Measurements from ENCODE around the gene LDHD. TPM values are rescaled to one million over a fixed set of nuclear protein-coding genes. Genes with fewer than 3 reads are reported as not detected.
"Not testable (repeated sequence)": the region's sequence is repeated elsewhere in the genome, so short reads cannot be mapped to it uniquely, and the experiment has no call there.

Gene LDHD
- total RNA-seq, 1 donor from 2014 or later: 1.2 TPM

GRCh38 chr16:75138233-75138632, 21.7 kb upstream of the LDHD start:
- H3K27ac Mint-ChIP-seq (ENCODE audit: unreplicated experiment): no peak overlapping the region
- TF ChIP-seq CTCF (IDR thresholded peaks at IDR 0.05): no peak
- DNase-seq (ENCODE audit: extremely low spot score, unreplicated experiment): no peak
- peaks cover 7% of the 10 kb centered on the region for H3K4me1 Mint-ChIP-seq (ENCODE audit: unreplicated experiment)
- H3K36me3 Mint-ChIP-seq (ENCODE audit: unreplicated experiment): no peaks in the 10 kb centered on the region
- no peaks in the 10 kb centered on the region for H3K9me3 Mint-ChIP-seq (ENCODE audit: unreplicated experiment)
- peaks cover 3% of the 10 kb centered on the region for H3K27me3 Mint-ChIP-seq (ENCODE audit: unreplicated experiment)
- no peak overlapping the region for H3K4me3 Mint-ChIP-seq (ENCODE audit: unreplicated experiment)

- Mint-ChIP-seq H3K36me3 (ENCODE audit: unreplicated experiment) (no peaks in the 10 kb centered on the region), H3K27me3 (ENCODE audit: unreplicated experiment) (peaks cover 3% of the 10 kb centered on the region), H3K9me3 (ENCODE audit: unreplicated experiment) (no peaks in the 10 kb centered on the region), H3K27ac (ENCODE audit: unreplicated experiment) (no peak overlapping the region), H3K4me3 (ENCODE audit: unreplicated experiment) (no peak overlapping the region), H3K4me1 (ENCODE audit: unreplicated experiment) (peaks cover 2% of the 10 kb centered on the region)
- no peak for TF ChIP-seq CTCF (IDR thresholded peaks at IDR 0.05)
- DNase-seq (ENCODE audit: extremely low spot score, unreplicated experiment): peak; percentile 38
These were observed 14.5 kb upstream of the LDHD start for GRCh38 chr16:75131081-75131480.

GRCh38 chr16:75130150-75130771, 13.7 kb upstream of the LDHD start:
- no peak for DNase-seq (ENCODE audit: extremely low spot score, unreplicated experiment)
- no peak for TF ChIP-seq CTCF (IDR thresholded peaks at IDR 0.05)
- Mint-ChIP-seq H3K9me3 (ENCODE audit: unreplicated experiment) (no peaks in the 10 kb centered on the region), H3K27ac (ENCODE audit: unreplicated experiment) (no peak overlapping the region), H3K4me1 (ENCODE audit: unreplicated experiment) (peaks cover 2% of the 10 kb centered on the region), H3K36me3 (ENCODE audit: unreplicated experiment) (no peaks in the 10 kb centered on the region), H3K4me3 (ENCODE audit: unreplicated experiment) (no peak overlapping the region), H3K27me3 (ENCODE audit: unreplicated experiment) (peaks cover 2% of the 10 kb centered on the region)

- H3K27ac Mint-ChIP-seq (ENCODE audit: unreplicated experiment); H3K4me1 Mint-ChIP-seq (ENCODE audit: unreplicated experiment); H3K9me3 Mint-ChIP-seq (ENCODE audit: unreplicated experiment); H3K4me3 Mint-ChIP-seq (ENCODE audit: unreplicated experiment); DNase-seq (ENCODE audit: extremely low spot score, unreplicated experiment); H3K36me3 Mint-ChIP-seq (ENCODE audit: unreplicated experiment); H3K27me3 Mint-ChIP-seq (ENCODE audit: unreplicated experiment): not testable (repeated sequence)
These were observed 13.0 kb upstream of the LDHD start for GRCh38 chr16:75129421-75130149.

DNA sequence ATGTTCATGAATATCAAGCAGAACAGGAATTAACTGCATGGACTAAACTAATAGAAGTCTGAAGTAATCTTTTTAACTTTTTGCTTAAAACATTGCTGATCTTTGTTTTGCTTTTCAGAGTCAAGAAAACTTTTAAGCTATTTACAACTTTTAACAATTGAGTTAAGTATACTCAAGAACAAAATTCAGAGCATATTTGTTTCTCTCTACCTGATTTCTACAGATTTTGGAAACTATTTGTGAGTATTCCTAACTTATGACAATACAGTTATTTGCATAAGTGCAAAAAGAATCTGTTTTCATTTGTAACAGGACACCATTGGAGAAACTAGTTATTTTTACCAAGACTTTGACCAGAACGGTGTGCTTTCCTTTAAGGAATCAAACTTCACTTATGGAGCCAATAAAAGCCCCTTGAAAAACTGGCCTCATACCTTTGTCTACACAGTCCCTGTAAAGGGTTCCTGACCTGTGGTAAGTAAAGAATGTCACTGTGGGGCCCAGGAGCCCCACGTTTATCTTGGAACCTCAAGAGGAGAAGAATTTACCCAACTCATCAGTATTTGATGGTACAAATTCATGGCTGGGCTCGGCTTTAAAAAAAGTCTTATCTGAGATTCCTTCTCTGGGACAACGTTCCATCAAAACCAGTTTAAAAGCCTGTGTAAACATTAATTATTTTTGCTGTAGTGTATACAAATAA, 11.3 kb upstream of the LDHD start:
- no peaks in the 10 kb centered on the region for H3K9me3 Mint-ChIP-seq (ENCODE audit: unreplicated experiment)
- no peak for TF ChIP-seq CTCF (IDR thresholded peaks at IDR 0.05)
- no peaks in the 10 kb centered on the region for H3K27me3 Mint-ChIP-seq (ENCODE audit: unreplicated experiment)
- peaks cover 2% of the 10 kb centered on the region for H3K4me1 Mint-ChIP-seq (ENCODE audit: unreplicated experiment)
- no peaks in the 10 kb centered on the region for H3K36me3 Mint-ChIP-seq (ENCODE audit: unreplicated experiment)
- no peak overlapping the region for H3K27ac Mint-ChIP-seq (ENCODE audit: unreplicated experiment)
- no peak for DNase-seq (ENCODE audit: extremely low spot score, unreplicated experiment)
- no peak overlapping the region for H3K4me3 Mint-ChIP-seq (ENCODE audit: unreplicated experiment)

All from osteocyte (in vitro differentiated cells).